ENCODE measurements around the gene SEMA6C.

GRCh38 chr1:151131701-151132334, 14.6 kb downstream of the SEMA6C start:
- TF ChIP-seq ZNF274 (IDR thresholded peaks at IDR 0.05; ENCODE audit: low read depth, low read length) (no peak), REST (IDR thresholded peaks at IDR 0.05; ENCODE audit: low read depth) (no peak), SP1 (IDR thresholded peaks at IDR 0.05; ENCODE audit: low read depth) (no peak)

All from HCT116 (cell line).